IMR-90 (cell line): ENCODE measurements around the gene HSPD1. TPM values are rescaled to one million over a fixed set of nuclear protein-coding genes. Genes with fewer than 3 reads are reported as not detected.

Source experiments
- ATAC-seq: fragments of 200-7000 bp; cut with Tn5 transposase; 2 replicates; pipeline ENCODE4 v1.9.1; 2020; ENCODE audit warnings: low read depth, mild to moderate bottlenecking, moderate library complexity
- Bru-seq: library from RNA; stranded (reverse); fragments of 400-500 nt; gene quantifications from one replicate; lab custom pipeline; 2021; lab: Mats Ljungman, UMichigan
- BruChase-seq, 2 experiments: library from RNA; stranded (reverse); fragments of 400-500 nt; gene quantifications; one replicate each; lab custom pipeline; 2021; lab: Mats Ljungman, UMichigan
- BruUV-seq: library from RNA; stranded (reverse); fragments of 400-500 nt; replicated peaks from 2 replicates; lab custom pipeline; 2021; lab: Mats Ljungman, UMichigan
- CTCF ChIA-PET: fragments of 300-600 bp; formaldehyde crosslinking; extraction: SDS; loops from one replicate; lab custom pipeline; 2021; ENCODE audit warnings: antibody characterized with exemption; lab: Yijun Ruan, JAX
- POLR2A ChIA-PET: fragments of 300-600 bp; sonication (Branson Sonifier 250); formaldehyde crosslinking; loops from one replicate; lab custom pipeline; 2022; ENCODE audit warnings: antibody characterized with exemption; ENCODE audit not compliant: unreplicated experiment; lab: Charles Lee
- DNase-seq: peaks from one replicate; pipeline ENCODE4 v3.0.0; 2013
- H2AFZ ChIP-seq: replicated peaks from 2 replicates; pipeline ENCODE3; 2013; ENCODE audit warnings: low read length, mild to moderate bottlenecking; ENCODE audit not compliant: poor library complexity
- H2AK5ac ChIP-seq: 2 replicates; pipeline ENCODE4 v1.6.1; 2013; ENCODE audit warnings: low read depth, low read length, inconsistent platforms
- H2AK9ac ChIP-seq: replicated peaks from 2 replicates; pipeline ENCODE3; 2013; ENCODE audit warnings: mild to moderate bottlenecking, low read depth, low read length, moderate library complexity; ENCODE audit not compliant: poor library complexity
- H2BK120ac ChIP-seq: 2 replicates; pipeline ENCODE4 v1.6.1; 2013; ENCODE audit warnings: low read depth, low read length, inconsistent platforms
- H2BK15ac ChIP-seq: 3 replicates; pipeline ENCODE4 v1.6.1; 2013; ENCODE audit warnings: low read depth, low read length, inconsistent platforms
- H2BK20ac ChIP-seq: 2 replicates; pipeline ENCODE4 v1.6.1; 2013; ENCODE audit warnings: low read depth, mild to moderate bottlenecking, inconsistent platforms, low read length, moderate library complexity
- H2BK5ac ChIP-seq: 2 replicates; pipeline ENCODE4 v1.6.1; 2013; ENCODE audit warnings: mild to moderate bottlenecking, low read depth, low read length, inconsistent platforms; ENCODE audit not compliant: poor library complexity, severe bottlenecking
- H3K14ac ChIP-seq: replicated peaks from 2 replicates; pipeline ENCODE4 v1.6.1; 2013; ENCODE audit warnings: low read depth, low read length, inconsistent platforms
- H3K18ac ChIP-seq: 2 replicates; pipeline ENCODE4 v1.6.1; 2013; ENCODE audit warnings: low read depth, low read length, control low read depth
- H3K23ac ChIP-seq: 2 replicates; pipeline ENCODE4 v1.6.1; 2013; ENCODE audit warnings: low read depth, low read length, inconsistent platforms
- H3K27ac ChIP-seq: 2 replicates; pipeline ENCODE4 v1.5.1; 2013; ENCODE audit warnings: mild to moderate bottlenecking, control low read depth, low read length; ENCODE audit not compliant: insufficient read depth
- H3K27me3 ChIP-seq: 2 replicates; pipeline ENCODE4 v1.6.1; 2013; ENCODE audit warnings: low read length; ENCODE audit not compliant: control insufficient read depth, insufficient read depth
- H3K36me3 ChIP-seq: 2 replicates; pipeline ENCODE4 v1.6.1; 2013; ENCODE audit warnings: low read length, mixed read lengths; ENCODE audit not compliant: control insufficient read depth, insufficient read depth
- H3K4ac ChIP-seq: 2 replicates; pipeline ENCODE4 v1.6.1; 2013; ENCODE audit warnings: low read depth, low read length, inconsistent platforms
- H3K4me1 ChIP-seq: 2 replicates; pipeline ENCODE4 v1.6.1; 2013; ENCODE audit warnings: low read length, mixed read lengths; ENCODE audit not compliant: control insufficient read depth, insufficient read depth
- H3K4me2 ChIP-seq: 2 replicates; pipeline ENCODE4 v1.6.1; 2013; ENCODE audit warnings: low read depth, mild to moderate bottlenecking, control low read depth, low read length, moderate library complexity
- H3K4me3 ChIP-seq: 2 replicates; pipeline ENCODE4 v1.5.1; 2013; ENCODE audit warnings: low read depth, mild to moderate bottlenecking, control low read depth, low read length, moderate library complexity; ENCODE audit not compliant: insufficient read depth
- H3K56ac ChIP-seq: 2 replicates; pipeline ENCODE4 v1.6.1; 2013; ENCODE audit warnings: low read length, inconsistent platforms; ENCODE audit not compliant: insufficient read depth; ENCODE audit errors: extremely low read depth
- H3K79me1 ChIP-seq, 2 experiments: 2 replicates each; pipeline ENCODE4 v1.6.1; 2013; ENCODE audit warnings: low read length in 2 of 2, inconsistent platforms in 1 of 2, low read depth in 1 of 2
- H3K9ac ChIP-seq: 2 replicates; pipeline ENCODE4 v1.6.1; 2013; ENCODE audit warnings: low read depth, low read length, control low read depth
- H3K9me1 ChIP-seq: 2 replicates; pipeline ENCODE4 v1.6.1; 2013; ENCODE audit warnings: low read length, inconsistent platforms; ENCODE audit not compliant: insufficient read depth
- H3K9me3 ChIP-seq: 2 replicates; pipeline ENCODE4 v1.6.1; 2013; ENCODE audit warnings: low read length; ENCODE audit not compliant: control insufficient read depth, insufficient read depth
- H4K20me1 ChIP-seq: 2 replicates; pipeline ENCODE4 v1.6.1; 2013; ENCODE audit warnings: low read length, inconsistent platforms; ENCODE audit not compliant: insufficient read depth
- H4K5ac ChIP-seq: 2 replicates; pipeline ENCODE4 v1.6.1; 2013; ENCODE audit warnings: mild to moderate bottlenecking, low read depth, low read length, control low read depth
- H4K8ac ChIP-seq, 2 experiments: 2 replicates each; pipeline ENCODE4 v1.6.1; 2013; ENCODE audit warnings: low read depth in 2 of 2, low read length in 2 of 2, control low read depth in 1 of 2, inconsistent platforms in 1 of 2
- H4K91ac ChIP-seq: 2 replicates; pipeline ENCODE4 v1.6.1; 2013; ENCODE audit warnings: low read depth, low read length, inconsistent platforms; ENCODE audit not compliant: insufficient read depth
- BHLHE40 ChIP-seq: fragments of 150-350 bp; IDR thresholded peaks from 2 replicates; pipeline ENCODE4 v1.6.1; 2016; ENCODE audit warnings: mild to moderate bottlenecking, low read depth, low read length
- CEBPB ChIP-seq: IDR thresholded peaks from 2 replicates; pipeline ENCODE4 v1.6.1; 2012; ENCODE audit warnings: low read depth, low read length, improper control_type of control experiment
- CHD1 ChIP-seq: IDR thresholded peaks from 2 replicates; pipeline ENCODE4 v1.6.1; 2012; ENCODE audit warnings: low read depth, low read length, improper control_type of control experiment
- CTCF ChIP-seq: conservative IDR thresholded peaks from 2 replicates; pipeline ENCODE4 v1.5.1; 2012; ENCODE audit warnings: mild to moderate bottlenecking, low read depth, low read length, improper control_type of control experiment
- FOS ChIP-seq: fragments of 150-350 bp; IDR thresholded peaks from 2 replicates; pipeline ENCODE4 v1.6.1; 2016; ENCODE audit warnings: low read depth, low read length
- MAFK ChIP-seq: IDR thresholded peaks from 2 replicates; pipeline ENCODE4 v1.6.1; 2012; ENCODE audit warnings: low read depth, low read length, improper control_type of control experiment
- MAZ ChIP-seq: IDR thresholded peaks from 2 replicates; pipeline ENCODE4 v1.6.1; 2012; ENCODE audit warnings: low read depth, mild to moderate bottlenecking, low read length, improper control_type of control experiment, moderate library complexity, borderline replicate concordance
- MXI1 ChIP-seq: IDR thresholded peaks from 2 replicates; pipeline ENCODE4 v1.6.1; 2012; ENCODE audit warnings: low read depth, mild to moderate bottlenecking, low read length, moderate library complexity, borderline replicate concordance
- POLR2A ChIP-seq: IDR thresholded peaks from 2 replicates; pipeline ENCODE4 v1.6.1; 2012; ENCODE audit warnings: mild to moderate bottlenecking, low read depth, low read length
- RCOR1 ChIP-seq: IDR thresholded peaks from 2 replicates; pipeline ENCODE4 v1.6.1; 2012; ENCODE audit warnings: mild to moderate bottlenecking, low read length, improper control_type of control experiment; ENCODE audit not compliant: insufficient replicate concordance
- RFX5 ChIP-seq: IDR thresholded peaks from 2 replicates; pipeline ENCODE4 v1.8.0; 2012; ENCODE audit warnings: low read depth, mild to moderate bottlenecking, low read length, moderate library complexity
- USF2 ChIP-seq: fragments of 150-350 bp; IDR thresholded peaks from 2 replicates; pipeline ENCODE4 v1.6.1; 2017; ENCODE audit warnings: mild to moderate bottlenecking, antibody characterized with exemption, low read length, low read depth
- WGBS, 2 experiments: methylation state at CpG; one replicate each; pipeline versions ENCODE4 v1.1.5 to v1.1.7; 2013; ENCODE audit warnings: missing lambda C conversion rate in 2 of 2; ENCODE audit not compliant: insufficient read length in 1 of 2; ENCODE audit errors: extremely low coverage in 2 of 2; 5-methylcytosine and 5-hydroxymethylcytosine counted together
- dilution Hi-C: fragments of 300-500 bp; cut with HindIII; formaldehyde crosslinking; loops from one replicate; pipeline ENCODE4 v1.14.3; 2018; ENCODE audit warnings: low sequenced_read_pairs; ENCODE audit not compliant: unreplicated experiment
- in situ Hi-C: fragments of 300-500 bp; cut with MboI; formaldehyde crosslinking; loops from 3 replicates; pipeline ENCODE4 v1.14.3; 2019; ENCODE audit warnings: low sequenced_read_pairs, inconsistent platforms, mixed read lengths
- intact Hi-C: fragments of 100-400 bp; cut with micrococcal nuclease; formaldehyde crosslinking; loops from 2 replicates; pipeline ENCODE4 v1.10.0; 2022
- long read RNA-seq: library from polyadenylated mRNA; unstranded; transcript quantifications from one replicate; pipeline ENCODE4 v2.0.0, GENCODE V29; 2021; ENCODE audit not compliant: unreplicated experiment
- polyA plus RNA-seq, 3 experiments: library from polyadenylated mRNA; depleted of rRNA; stranded (reverse); fragments of >200 nt; gene quantifications; 2 replicates each; pipeline ENCODE4 v1.2.3, GENCODE V29; 2012; ENCODE audit warnings: low replicate concordance in 1 of 3
- total RNA-seq: library from RNA; depleted of rRNA; stranded (reverse); fragments of >200 nt; gene quantifications from 2 replicates; pipeline ENCODE4 v1.2.3, GENCODE V29; 2012; rRNA removed

Gene HSPD1
- total RNA-seq (171 and 374 TPM in 2 replicates), polyA plus RNA-seq (2012; rRNA removed) (147 and 171 TPM in 2 replicates), Bru-seq, nascent RNA (percentile 92 among the genes with signal in this experiment), BruChase-seq, experiment 1, labeled RNA remaining after a 6-hour chase (percentile 97 among the genes with signal in this experiment), BruChase-seq, experiment 2, labeled RNA remaining after a 2-hour chase (percentile 94 among the genes with signal in this experiment)
- 45.0 and 57.1 TPM in 2 replicates for polyA plus RNA-seq (2012; cell fraction: cytosol; rRNA removed)
- 32.5 and 93.3 TPM in 2 replicates for polyA plus RNA-seq (2012; cell fraction: nucleus; rRNA removed; ENCODE audit: low replicate concordance)
- long read RNA-seq, transcript HSPD1-202 (12 exons, 2,455 nt), result major isoform, 199 of 335 reads
- long read RNA-seq, transcript HSPD1-201 (12 exons, 2,299 nt), result minor isoform, 5 of 335 reads
- long read RNA-seq, partial matches to known transcripts, result 112 of 335 reads
- long read RNA-seq, other reads (novel, unspliced or antisense), result 19 of 335 reads

GRCh38 chr2:197499594-197500502 is at the start of gene HSPD1, which contains the start of gene HSPE1:
TSS of gene HSPD1 (minus strand) at chr2:197499840. CDS start at chr2:197498848, 992 bp downstream.
TSS of gene HSPE1 (plus strand) at chr2:197500379. CDS start at chr2:197500437, 58 bp downstream.
- Histone ChIP-seq H4K5ac (peak within 1 kb of the TSS; percentile 83; the same call in 1 of the 2 replicates), H3K36me3 (peaks cover 18% of the 10 kb centered on the region), H3K56ac (peak within 1 kb of the TSS; percentile 84), H3K23ac (peak within 1 kb of the TSS; percentile 96), H3K4me3 (peak within 1 kb of the TSS; percentile 74), H2AK9ac (peak within 1 kb of the TSS; percentile 97), H2BK120ac (peak within 1 kb of the TSS; percentile 88), H3K4me2 (peak within 1 kb of the TSS; percentile 100), H4K20me1 (peaks cover 45% of the 10 kb centered on the region), H3K4me1 (0 out of 2 replicates have a peak, but pooled peaks cover 1% of the 10 kb centered on the region), H3K9ac (peak within 1 kb of the TSS; percentile 95), H3K18ac (peak within 1 kb of the TSS; percentile 58), H3K9me3 (no peaks in the 10 kb centered on the region), H2BK5ac (peak within 1 kb of the TSS; percentile 72), H2AFZ (peak within 1 kb of the TSS; percentile 90), H3K27me3 (no peaks in the 10 kb centered on the region), H2BK20ac (no peak within 1 kb of the TSS; the same call in 1 of the 2 replicates), H2AK5ac (peak within 1 kb of the TSS; percentile 79), H4K8ac (peak within 1 kb of the TSS; percentile 68 to 78), H3K4ac (peak within 1 kb of the TSS; percentile 81), H3K27ac (peak within 1 kb of the TSS; percentile 74), H4K91ac (peak within 1 kb of the TSS; percentile 81), H2BK15ac (peak within 1 kb of the TSS; percentile 7; the same call in 1 of the 3 replicates), H3K9me1 (0 out of 2 replicates have a peak, but pooled peaks cover 3% of the 10 kb centered on the region), H3K14ac (peak within 1 kb of the TSS; percentile 88), H3K79me1 (peaks cover 21 to 46% of the 10 kb centered on the region in 2 experiments)
- ChIA-PET POLR2A (interaction anchor here (0.5 to 1.0 kb wide), 8 partner anchors 12 to 1715 kb away, joined by 3 to 4 read pairs (median 4); partner anchors contain the start of genes COQ10B, MOB4 and SF3B1), CTCF (no interaction called here)
- whole genome bisulfite sequencing, 2 experiments, result 0% methylated on average over 14 of the region's 104 CpGs; no CpG with 5 or more reads in 1 of the 2 experiments
- DNase-seq (peak; percentile 99), ATAC-seq (peak; percentile 94)
- dilution Hi-C loops, result no loop called here
- BruUV-seq, result no TSS peak
- in situ Hi-C loops, result loop anchor here (5.0 to 10.0 kb wide), 2 partner anchors 83 to 275 kb away; no protein-coding TSS in a partner anchor
- intact Hi-C loops, result loop anchor here (1.0 to 5.0 kb wide), 3 partner anchors 43 to 279 kb away; partner anchors contain the start of gene MARS2
- TF ChIP-seq FOS, result peak; percentile 100
- no peak for TF ChIP-seq RCOR1
- TF ChIP-seq MXI1, result peak; percentile 94
- TF ChIP-seq USF2, result peak; percentile 67
- no peak for TF ChIP-seq RFX5
- TF ChIP-seq POLR2A, result peak; percentile 71
- TF ChIP-seq CEBPB, result no peak
- no peak for TF ChIP-seq CTCF
- TF ChIP-seq BHLHE40, result peak; percentile 76
- TF ChIP-seq CHD1, result no peak; the same call in 1 of the 2 replicates
- TF ChIP-seq MAZ, result peak; percentile 94
- TF ChIP-seq MAFK, result no peak
